HG02623 (cell line): Measurements from ENCODE around the gene FRMD6.

Source experiments
- ATAC-seq: cut with Tn5 transposase; IDR thresholded peaks from one replicate; pipeline ENCODE4 v1.9.1; 2021; ENCODE audit warnings: moderate library complexity; ENCODE audit not compliant: unreplicated experiment

The FRMD6 gene

GRCh38 chr14:51661504-51661903 lies 9.8 kb downstream of the FRMD6 start:
- ATAC-seq = no peak

- ATAC-seq = no peak
Observed at GRCh38 chr14:51663783-51664326, 12.1 kb downstream of the FRMD6 start.

GRCh38 chr14:51666070-51666469 lies 14.4 kb downstream of the FRMD6 start:
- ATAC-seq = no peak

- no peak for ATAC-seq
Observed at GRCh38 chr14:51666826-51667225, 15.1 kb downstream of the FRMD6 start.

- ATAC-seq = no peak
Observed at GRCh38 chr14:51668870-51669269, 17.2 kb downstream of the FRMD6 start.

- no peak for ATAC-seq
Observed at GRCh38 chr14:51674294-51675002, 22.7 kb downstream of the FRMD6 start.

GRCh38 chr14:51676549-51676948 lies 24.8 kb downstream of the FRMD6 start:
- ATAC-seq = no peak

GRCh38 chr14:51677266-51677665 lies 25.6 kb downstream of the FRMD6 start:
- no peak for ATAC-seq

- ATAC-seq = no peak
Observed at GRCh38 chr14:51677738-51678137, 26.0 kb downstream of the FRMD6 start.

- ATAC-seq = no peak
Observed at GRCh38 chr14:51680031-51680430, 28.3 kb downstream of the FRMD6 start.

GRCh38 chr14:51681411-51681810 lies 29.7 kb downstream of the FRMD6 start:
- no peak for ATAC-seq

GRCh38 chr14:51682411-51682810 lies 30.7 kb downstream of the FRMD6 start:
- ATAC-seq = no peak

GRCh38 chr14:51684760-51685159 lies 33.0 kb downstream of the FRMD6 start:
- ATAC-seq = no peak

- ATAC-seq = no peak
Observed at GRCh38 chr14:51691176-51691575, 39.5 kb downstream of the FRMD6 start.

GRCh38 chr14:51692646-51693045 lies 40.9 kb downstream of the FRMD6 start:
- no peak for ATAC-seq

- ATAC-seq = no peak
Observed at GRCh38 chr14:51697848-51698247, 46.1 kb downstream of the FRMD6 start.

- ATAC-seq = no peak
Observed at GRCh38 chr14:51701951-51702350, 50.2 kb downstream of the FRMD6 start.

GRCh38 chr14:51703787-51704186 lies 52.1 kb downstream of the FRMD6 start:
- ATAC-seq = no peak

- no peak for ATAC-seq
Observed at GRCh38 chr14:51704545-51704944, 52.8 kb downstream of the FRMD6 start.

GRCh38 chr14:51707327-51707726 lies 55.6 kb downstream of the FRMD6 start:
- no peak for ATAC-seq

GRCh38 chr14:51711505-51711904 lies 59.8 kb downstream of the FRMD6 start:
- no peak for ATAC-seq

- no peak for ATAC-seq
Observed at GRCh38 chr14:51715250-51715649, 63.5 kb downstream of the FRMD6 start.

GRCh38 chr14:51715742-51716141 lies 64.0 kb downstream of the FRMD6 start:
- no peak for ATAC-seq
